Stomach (tissue), 9 donors: ENCODE measurements around the gene DNMT3B. TPM values are rescaled to one million over a fixed set of nuclear protein-coding genes. Genes with fewer than 3 reads are reported as not detected.

ENCODE experiments used
- DNase-seq, 2 donors: peaks; one replicate each; pipeline versions ENCODE4 v3.0.0 to v3.0.0-alpha.2; 2013 to 2019
- H3K27ac ChIP-seq, 5 donors: fragments of 200-600 bp in 4 of 5; sonication (generic) in 4 of 5; one replicate each; pipeline ENCODE4 v1.5.1; 2013 to 2019; ENCODE audit warnings: mild to moderate bottlenecking in 1 of 5, moderate library complexity in 1 of 5
- H3K27me3 ChIP-seq, 3 donors: fragments of 200-600 bp; sonication (generic); one replicate each; pipeline ENCODE4 v1.5.1; 2017 to 2019; ENCODE audit warnings: mixed run types in 1 of 3
- H3K36me3 ChIP-seq, 4 donors: fragments of 200-600 bp; sonication (generic); 1 replicate in 3 of 4; 2 replicates in 1 of 4; pipeline ENCODE4 v1.5.1; 2016 to 2019
- H3K4me1 ChIP-seq, 4 donors: fragments of 200-600 bp; sonication (generic); one replicate each; pipeline ENCODE4 v1.5.1; 2016 to 2019
- H3K4me3 ChIP-seq, 4 donors: fragments of 200-600 bp; sonication (generic) in 3 of 4; one replicate each; pipeline ENCODE4 v1.5.1; 2016 to 2019; ENCODE audit warnings: mild to moderate bottlenecking in 1 of 4
- H3K9me3 ChIP-seq, 4 donors: fragments of 200-600 bp; sonication (generic); one replicate each; pipeline ENCODE4 v1.5.1; 2016 to 2019
- EP300 ChIP-seq: sonication (generic); formaldehyde crosslinking; IDR thresholded peaks from one replicate; pipeline ENCODE4 v1.6.1; 2017; ENCODE audit warnings: antibody characterized with exemption
- POLR2A ChIP-seq, 4 donors: fragments of 450-650 bp; IDR thresholded peaks; one replicate each; pipeline ENCODE4 v1.6.1; 2016; ENCODE audit warnings: antibody characterized with exemption in 4 of 4, control low read depth in 2 of 4, mild to moderate bottlenecking in 1 of 4, moderate library complexity in 1 of 4
- POLR2AphosphoS5 ChIP-seq, 3 donors: sonication (generic); formaldehyde crosslinking; IDR thresholded peaks; one replicate each; pipeline ENCODE4 v1.6.1; 2016; ENCODE audit warnings: antibody characterized with exemption in 3 of 3
- WGBS, 5 donors: extraction: QIAGEN DNeasy Blood & Tissue Kit in 3 of 5; methylation state at CpG; one replicate each; pipeline versions ENCODE4 v1.1.5 to v1.1.7; 2013 to 2018; 5-methylcytosine and 5-hydroxymethylcytosine counted together
- intact Hi-C: fragments of 100-400 bp; cut with DNase I; formaldehyde crosslinking; loops from one replicate; pipeline ENCODE4 v1.15.1; 2023; ENCODE audit warnings: low total_unique reads
- polyA plus RNA-seq, 3 donors: library from polyadenylated mRNA; stranded (reverse); fragments of 200-250 nt; gene quantifications; one replicate each; pipeline ENCODE4 v1.2.3, GENCODE V29; 2013
- total RNA-seq, 5 donors: library from RNA; depleted of rRNA; stranded (reverse); fragments of >200 nt; gene quantifications; one replicate each; pipeline versions ENCODE4 v1.1.0 to v1.2.3, GENCODE V29; 2014 to 2016
- TF ChIP-seq, protein P1 (sequence below), 7 experiments: fragments of 450-650 bp in 4 of 7; fragments of 200-600 bp in 3 of 7; sonication (generic) in 3 of 7; IDR thresholded peaks; one replicate each; pipeline ENCODE4 v1.5.1; 2016 to 2019; ENCODE audit warnings: antibody characterized with exemption in 7 of 7, control low read depth in 2 of 7, mild to moderate bottlenecking in 1 of 7
- donor health status: healthy with polysubstance abuse.
- donor health status: Bipolar disorder and iron deficiency.
- donor health status: healthy.

Gene DNMT3B
- total and polyA plus RNA-seq, 8 donors = 0.31 to 17.0 (median 0.87) TPM; not detected in 2

DNA sequence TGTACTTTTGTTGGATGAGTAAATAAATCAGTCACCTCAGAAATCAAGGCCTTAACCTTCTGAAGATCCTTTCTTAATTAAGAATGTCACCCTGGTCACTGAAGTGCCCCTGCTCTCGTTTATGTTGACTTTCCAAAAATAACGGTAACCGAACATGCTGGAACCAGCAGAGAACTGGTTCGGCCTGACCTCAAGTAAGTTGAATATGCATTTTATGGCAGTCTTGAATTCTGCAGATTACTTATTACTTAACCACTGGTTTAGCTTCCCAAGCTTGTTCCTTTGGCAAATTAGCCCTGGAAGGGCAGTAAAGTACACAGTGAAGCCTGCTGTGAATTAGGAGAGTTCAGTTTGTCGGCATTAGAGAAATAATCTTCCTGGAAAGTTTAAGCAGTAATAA, 69.8 kb downstream of the DNMT3B start:
- Histone ChIP-seq H3K4me1 (peaks cover 14 to 62% (median 44%) of the 10 kb centered on the region in 4 donors), H3K27me3 (no peaks in the 10 kb centered on the region), H3K9me3 (no peaks in the 10 kb centered on the region), H3K4me3 (no peak overlapping the region), H3K36me3 (peaks cover 24 to 74% (median 60%) of the 10 kb centered on the region in 4 donors), H3K27ac (peak overlapping the region in 1 of 5 donors; percentile 1)
- WGBS, 5 donors = 50 to 56% (median 54%) methylated on average over 5 of the region's 5 CpGs
- TF ChIP-seq POLR2A (IDR thresholded peaks at IDR 0.05) = no peak
- TF ChIP-seq EP300 = no peak
- TF ChIP-seq POLR2AphosphoS5 (IDR thresholded peaks at IDR 0.05) = no peak
- TF ChIP-seq, protein P1, sequence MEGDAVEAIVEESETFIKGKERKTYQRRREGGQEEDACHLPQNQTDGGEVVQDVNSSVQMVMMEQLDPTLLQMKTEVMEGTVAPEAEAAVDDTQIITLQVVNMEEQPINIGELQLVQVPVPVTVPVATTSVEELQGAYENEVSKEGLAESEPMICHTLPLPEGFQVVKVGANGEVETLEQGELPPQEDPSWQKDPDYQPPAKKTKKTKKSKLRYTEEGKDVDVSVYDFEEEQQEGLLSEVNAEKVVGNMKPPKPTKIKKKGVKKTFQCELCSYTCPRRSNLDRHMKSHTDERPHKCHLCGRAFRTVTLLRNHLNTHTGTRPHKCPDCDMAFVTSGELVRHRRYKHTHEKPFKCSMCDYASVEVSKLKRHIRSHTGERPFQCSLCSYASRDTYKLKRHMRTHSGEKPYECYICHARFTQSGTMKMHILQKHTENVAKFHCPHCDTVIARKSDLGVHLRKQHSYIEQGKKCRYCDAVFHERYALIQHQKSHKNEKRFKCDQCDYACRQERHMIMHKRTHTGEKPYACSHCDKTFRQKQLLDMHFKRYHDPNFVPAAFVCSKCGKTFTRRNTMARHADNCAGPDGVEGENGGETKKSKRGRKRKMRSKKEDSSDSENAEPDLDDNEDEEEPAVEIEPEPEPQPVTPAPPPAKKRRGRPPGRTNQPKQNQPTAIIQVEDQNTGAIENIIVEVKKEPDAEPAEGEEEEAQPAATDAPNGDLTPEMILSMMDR (IDR thresholded peaks at IDR 0.05) = no peak
- DNase-seq = no peak
- intact Hi-C loops = no loop called here

DNA sequence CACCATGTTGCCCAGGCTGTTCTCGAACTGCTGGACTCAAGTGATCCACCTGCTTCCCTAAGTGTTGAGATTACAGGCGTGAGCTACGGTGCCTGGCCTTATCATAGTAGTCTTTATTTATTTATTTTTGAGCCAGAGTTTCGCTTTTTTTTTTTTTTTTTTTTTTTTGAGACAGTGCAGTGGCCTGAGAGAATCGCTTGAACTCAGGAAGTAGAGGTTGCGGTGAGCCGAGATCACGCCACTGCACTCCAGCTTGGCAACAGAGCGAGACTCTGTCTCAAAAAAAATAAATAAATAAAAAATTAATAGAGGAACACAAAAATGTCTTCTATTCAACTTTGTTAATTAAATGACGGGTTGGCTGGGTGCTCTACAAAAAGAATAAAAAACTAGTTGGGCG, 70.5 kb downstream of the DNMT3B start:
- peaks cover 20 to 74% (median 60%) of the 10 kb centered on the region in 4 donors for H3K36me3 ChIP-seq
- 71 to 78% (median 74%) methylated on average over 11 of the region's 11 CpGs for WGBS, 5 donors
- DNase-seq = no peak

DNA sequence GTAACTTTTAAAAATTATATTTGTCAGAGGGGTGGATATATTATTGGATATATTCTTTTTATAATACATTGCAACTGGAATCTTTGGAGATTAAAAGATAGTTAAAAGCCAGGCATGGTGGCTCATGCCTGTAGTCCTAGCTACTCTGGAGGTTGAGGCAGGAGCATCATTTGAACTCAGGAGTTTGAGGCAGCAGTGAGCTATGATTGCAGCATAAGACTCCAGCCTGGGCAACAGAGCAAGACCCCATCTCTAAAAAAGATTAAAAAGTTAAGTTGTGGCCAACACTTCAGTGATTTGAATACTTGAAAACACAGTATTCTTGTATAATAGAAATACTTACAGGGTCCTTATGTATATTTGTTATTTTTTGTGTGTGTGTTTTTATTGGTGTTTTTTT, 72.8 kb downstream of the DNMT3B start:
- peaks cover 41 to 78% (median 65%) of the 10 kb centered on the region in 4 donors for H3K36me3 ChIP-seq

More for the DNA sequence above, 70.5 kb downstream of the DNMT3B start:
- Histone ChIP-seq H3K9me3 (no peaks in the 10 kb centered on the region), H3K4me3 (no peak overlapping the region), H3K4me1 (peaks cover 14 to 55% (median 38%) of the 10 kb centered on the region in 4 donors), H3K27me3 (no peaks in the 10 kb centered on the region), H3K27ac (peak overlapping the region in 1 of 5 donors; percentile 1)
- intact Hi-C loops = no loop called here
- no peak for TF ChIP-seq EP300
- no peak for TF ChIP-seq POLR2AphosphoS5 (IDR thresholded peaks at IDR 0.05)
- TF ChIP-seq, protein P1 (IDR thresholded peaks at IDR 0.05) = no peak
- no peak for TF ChIP-seq POLR2A (IDR thresholded peaks at IDR 0.05)

DNA sequence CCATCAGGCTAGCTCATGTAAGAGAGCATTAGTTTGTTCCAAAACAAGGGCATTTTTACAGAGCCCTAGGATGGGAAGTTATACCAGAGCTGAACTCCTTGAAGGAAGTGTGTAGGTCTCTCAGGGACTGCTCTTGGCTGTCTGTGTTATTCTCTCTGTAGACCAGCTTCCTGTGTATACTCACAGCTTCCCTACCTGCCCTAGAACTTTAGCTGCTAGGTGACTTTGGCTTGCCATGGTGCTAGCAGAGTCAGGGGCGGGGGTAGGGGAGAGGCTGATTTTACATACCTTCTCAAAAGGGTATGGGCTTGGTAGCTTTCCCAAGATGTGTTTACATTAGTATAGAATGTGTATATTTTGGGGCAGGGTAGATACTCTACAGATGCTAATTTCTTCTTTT, 75.0 kb downstream of the DNMT3B start:
- Histone ChIP-seq H3K4me1 (peaks cover 1 to 21% (median 12%) of the 10 kb centered on the region in 4 donors), H3K27me3 (no peaks in the 10 kb centered on the region), H3K9me3 (no peaks in the 10 kb centered on the region), H3K27ac (no peak overlapping the region), H3K4me3 (no peak overlapping the region), H3K36me3 (peaks cover 58 to 85% (median 83%) of the 10 kb centered on the region in 4 donors)
- no peak for DNase-seq
- WGBS, 5 donors = 36 to 83% (median 64%) methylated on average over 1 of the region's 1 CpG
- TF ChIP-seq, protein P1 (IDR thresholded peaks at IDR 0.05) = no peak
- no peak for TF ChIP-seq POLR2AphosphoS5 (IDR thresholded peaks at IDR 0.05)
- no peak for TF ChIP-seq POLR2A (IDR thresholded peaks at IDR 0.05)
- TF ChIP-seq EP300 = no peak
- intact Hi-C loops = no loop called here

More for the DNA sequence above, 72.8 kb downstream of the DNMT3B start:
- DNase-seq = no peak
- no peak overlapping the region for H3K27ac ChIP-seq
- H3K4me3 ChIP-seq = no peak overlapping the region
- H3K9me3 ChIP-seq = no peaks in the 10 kb centered on the region
- no peaks in the 10 kb centered on the region for H3K27me3 ChIP-seq
- intact Hi-C loops = no loop called here
- H3K4me1 ChIP-seq = peaks cover 4 to 32% (median 23%) of the 10 kb centered on the region in 4 donors
- TF ChIP-seq EP300 (no peak), POLR2AphosphoS5 (IDR thresholded peaks at IDR 0.05) (no peak)
- TF ChIP-seq, protein P1 (IDR thresholded peaks at IDR 0.05) = no peak
